Panc1 (cell line): ENCODE results near the gene TBC1D22A. TPM values are rescaled to one million over a fixed set of nuclear protein-coding genes. Genes with fewer than 3 reads are reported as not detected.

Experiments used
- ATAC-seq: fragments of 200-7000 bp; cut with Tn5 transposase; 2 replicates; pipeline ENCODE4 v1.9.1; 2020; ENCODE audit warnings: mild to moderate bottlenecking, moderate library complexity
- BruUV-seq: library from RNA; stranded (reverse); fragments of 400-500 nt; replicated peaks from 2 replicates; lab custom pipeline; 2021; lab: Mats Ljungman, UMichigan
- CTCF ChIA-PET: fragments of 300-600 bp; sonication (Branson Sonifier 250); formaldehyde crosslinking; loops from one replicate; lab custom pipeline; 2022; ENCODE audit warnings: antibody characterized with exemption; lab: Charles Lee
- POLR2A ChIA-PET: fragments of 300-600 bp; sonication (Branson Sonifier 250); formaldehyde crosslinking; loops from one replicate; lab custom pipeline; 2022; ENCODE audit warnings: antibody characterized with exemption; lab: Charles Lee
- DNase-seq: peaks from one replicate; pipeline ENCODE4 v3.0.0-alpha.2; 2010; ENCODE audit warnings: low read depth, low spot score
- H3K27ac ChIP-seq: 2 replicates; pipeline ENCODE4 v1.5.1; 2011; ENCODE audit warnings: mild to moderate bottlenecking, low read length, inconsistent platforms
- H3K27me3 ChIP-seq: fragments of 200-500 bp; sonication (Bioruptor generic); 2 replicates; pipeline ENCODE4 v1.6.0; 2014; ENCODE audit warnings: low read length, inconsistent platforms; ENCODE audit not compliant: control insufficient read depth, insufficient read depth
- H3K36me3 ChIP-seq: fragments of 200-500 bp; sonication (Bioruptor generic); 2 replicates; pipeline ENCODE4 v1.5.1; 2014; ENCODE audit warnings: inconsistent platforms, mild to moderate bottlenecking, low read length, moderate library complexity; ENCODE audit not compliant: control insufficient read depth, insufficient read depth
- H3K4me1 ChIP-seq: 2 replicates; pipeline ENCODE4 v1.5.1; 2011; ENCODE audit warnings: inconsistent platforms, mild to moderate bottlenecking, low read length, moderate library complexity; ENCODE audit not compliant: control insufficient read depth, insufficient read depth
- H3K4me3 ChIP-seq, 2 experiments: 2 replicates each; pipeline ENCODE4 v1.5.1; 2011 to 2012; ENCODE audit warnings: low read depth in 2 of 2, low read length in 2 of 2, mild to moderate bottlenecking in 2 of 2, inconsistent platforms in 1 of 2, moderate library complexity in 1 of 2
- H3K9me3 ChIP-seq: fragments of 200-500 bp; sonication (Bioruptor generic); 2 replicates; pipeline ENCODE4 v1.5.1; 2014; ENCODE audit warnings: low read depth, mild to moderate bottlenecking, inconsistent platforms, low read length, moderate library complexity; ENCODE audit not compliant: control insufficient read depth, insufficient read depth
- POLR2AphosphoS5 ChIP-seq: IDR thresholded peaks from 2 replicates; pipeline ENCODE4 v1.6.1; 2012; ENCODE audit warnings: mild to moderate bottlenecking, low read depth, low read length, moderate library complexity
- SIN3A ChIP-seq: IDR thresholded peaks from 2 replicates; pipeline ENCODE4 v1.6.1; 2012; ENCODE audit warnings: low read depth, mild to moderate bottlenecking, low read length, moderate library complexity, borderline replicate concordance; ENCODE audit not compliant: insufficient read depth
- TCF7L2 ChIP-seq: IDR thresholded peaks from 2 replicates; pipeline ENCODE4 v1.6.1; 2011; ENCODE audit warnings: mild to moderate bottlenecking, low read depth, low read length, inconsistent platforms
- in situ Hi-C: cut with HindIII; loops from 2 replicates; pipeline ENCODE4 v1.10.0; 2016; ENCODE audit warnings: low sequenced_read_pairs, low pct_unique_long_range_greater_than_20kb
- intact Hi-C: fragments of 100-400 bp; cut with micrococcal nuclease; formaldehyde crosslinking; loops from one replicate; pipeline ENCODE4 v1.10.0; 2022; ENCODE audit not compliant: unreplicated experiment
- total RNA-seq: library from RNA; stranded (reverse); gene quantifications from one replicate; pipeline ENCODE4 v1.2.1, GENCODE V29; 2021; ENCODE audit not compliant: unreplicated experiment
- TF ChIP-seq, protein P1 (sequence below), 2 experiments: IDR thresholded peaks; 2 replicates each; pipeline ENCODE4 v1.6.1; 2011 to 2012; ENCODE audit warnings: low read depth in 2 of 2, control low read depth in 1 of 2, low read length in 1 of 2, mild to moderate bottlenecking in 1 of 2, moderate library complexity in 1 of 2; ENCODE audit not compliant: insufficient read depth in 1 of 2
- TF ChIP-seq, protein P2 (sequence below): fragments of 450-650 bp; IDR thresholded peaks from 2 replicates; pipeline ENCODE4 v1.5.1; 2017; ENCODE audit warnings: mild to moderate bottlenecking

Gene TBC1D22A
- total RNA-seq, 1 experiment from 2014 or later, result 28.7 TPM

DNA sequence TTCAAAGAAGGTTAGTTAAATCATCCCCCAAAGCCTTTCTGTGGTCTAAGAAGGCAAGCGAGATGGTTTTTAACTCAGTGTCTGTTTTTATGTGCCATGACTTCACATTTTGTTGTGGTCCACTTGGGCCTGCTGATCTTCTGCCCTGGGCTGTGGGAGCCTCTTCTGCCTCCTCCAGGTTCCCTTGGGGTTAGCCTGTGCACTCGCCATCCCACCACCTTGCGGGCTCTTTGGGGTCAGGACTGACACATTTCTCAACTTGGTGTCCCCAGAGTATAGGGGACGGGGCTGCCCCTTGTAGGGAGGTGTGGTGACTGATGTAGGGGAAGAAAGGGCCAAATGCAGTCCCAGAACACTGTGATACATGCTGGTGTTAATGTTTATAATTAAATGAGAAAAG is 207.0 kb downstream of the TBC1D22A start:
- BruUV-seq, result no TSS peak
- H3K4me1 ChIP-seq, result no peaks in the 10 kb centered on the region
- no peaks in the 10 kb centered on the region for H3K9me3 ChIP-seq
- no peak overlapping the region for H3K27ac ChIP-seq
- ChIA-PET POLR2A (no interaction called here), CTCF (no interaction called here)
- intact Hi-C loops (no loop called here), in situ Hi-C loops (no loop called here)
- ATAC-seq (no peak), DNase-seq (no peak)
- no peak overlapping the region for H3K4me3 ChIP-seq
- no peaks in the 10 kb centered on the region for H3K27me3 ChIP-seq
- TF ChIP-seq, protein P1, sequence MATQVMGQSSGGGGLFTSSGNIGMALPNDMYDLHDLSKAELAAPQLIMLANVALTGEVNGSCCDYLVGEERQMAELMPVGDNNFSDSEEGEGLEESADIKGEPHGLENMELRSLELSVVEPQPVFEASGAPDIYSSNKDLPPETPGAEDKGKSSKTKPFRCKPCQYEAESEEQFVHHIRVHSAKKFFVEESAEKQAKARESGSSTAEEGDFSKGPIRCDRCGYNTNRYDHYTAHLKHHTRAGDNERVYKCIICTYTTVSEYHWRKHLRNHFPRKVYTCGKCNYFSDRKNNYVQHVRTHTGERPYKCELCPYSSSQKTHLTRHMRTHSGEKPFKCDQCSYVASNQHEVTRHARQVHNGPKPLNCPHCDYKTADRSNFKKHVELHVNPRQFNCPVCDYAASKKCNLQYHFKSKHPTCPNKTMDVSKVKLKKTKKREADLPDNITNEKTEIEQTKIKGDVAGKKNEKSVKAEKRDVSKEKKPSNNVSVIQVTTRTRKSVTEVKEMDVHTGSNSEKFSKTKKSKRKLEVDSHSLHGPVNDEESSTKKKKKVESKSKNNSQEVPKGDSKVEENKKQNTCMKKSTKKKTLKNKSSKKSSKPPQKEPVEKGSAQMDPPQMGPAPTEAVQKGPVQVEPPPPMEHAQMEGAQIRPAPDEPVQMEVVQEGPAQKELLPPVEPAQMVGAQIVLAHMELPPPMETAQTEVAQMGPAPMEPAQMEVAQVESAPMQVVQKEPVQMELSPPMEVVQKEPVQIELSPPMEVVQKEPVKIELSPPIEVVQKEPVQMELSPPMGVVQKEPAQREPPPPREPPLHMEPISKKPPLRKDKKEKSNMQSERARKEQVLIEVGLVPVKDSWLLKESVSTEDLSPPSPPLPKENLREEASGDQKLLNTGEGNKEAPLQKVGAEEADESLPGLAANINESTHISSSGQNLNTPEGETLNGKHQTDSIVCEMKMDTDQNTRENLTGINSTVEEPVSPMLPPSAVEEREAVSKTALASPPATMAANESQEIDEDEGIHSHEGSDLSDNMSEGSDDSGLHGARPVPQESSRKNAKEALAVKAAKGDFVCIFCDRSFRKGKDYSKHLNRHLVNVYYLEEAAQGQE (IDR thresholded peaks at IDR 0.05; ENCODE audit: insufficient read depth in 1 of 2, low read depth in 2 of 2, low read length in 1 of 2), result no peak
- TF ChIP-seq, protein P2, sequence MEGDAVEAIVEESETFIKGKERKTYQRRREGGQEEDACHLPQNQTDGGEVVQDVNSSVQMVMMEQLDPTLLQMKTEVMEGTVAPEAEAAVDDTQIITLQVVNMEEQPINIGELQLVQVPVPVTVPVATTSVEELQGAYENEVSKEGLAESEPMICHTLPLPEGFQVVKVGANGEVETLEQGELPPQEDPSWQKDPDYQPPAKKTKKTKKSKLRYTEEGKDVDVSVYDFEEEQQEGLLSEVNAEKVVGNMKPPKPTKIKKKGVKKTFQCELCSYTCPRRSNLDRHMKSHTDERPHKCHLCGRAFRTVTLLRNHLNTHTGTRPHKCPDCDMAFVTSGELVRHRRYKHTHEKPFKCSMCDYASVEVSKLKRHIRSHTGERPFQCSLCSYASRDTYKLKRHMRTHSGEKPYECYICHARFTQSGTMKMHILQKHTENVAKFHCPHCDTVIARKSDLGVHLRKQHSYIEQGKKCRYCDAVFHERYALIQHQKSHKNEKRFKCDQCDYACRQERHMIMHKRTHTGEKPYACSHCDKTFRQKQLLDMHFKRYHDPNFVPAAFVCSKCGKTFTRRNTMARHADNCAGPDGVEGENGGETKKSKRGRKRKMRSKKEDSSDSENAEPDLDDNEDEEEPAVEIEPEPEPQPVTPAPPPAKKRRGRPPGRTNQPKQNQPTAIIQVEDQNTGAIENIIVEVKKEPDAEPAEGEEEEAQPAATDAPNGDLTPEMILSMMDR, result no peak
- TF ChIP-seq SIN3A, result no peak
- TF ChIP-seq TCF7L2, result no peak
- TF ChIP-seq POLR2AphosphoS5, result no peak
- peaks cover 2% of the 10 kb centered on the region; the same call in 1 of the 2 replicates for H3K36me3 ChIP-seq

- Histone ChIP-seq H3K27me3 (no peaks in the 10 kb centered on the region), H3K4me3 (no peak overlapping the region), H3K9me3 (no peaks in the 10 kb centered on the region), H3K4me1 (no peaks in the 10 kb centered on the region), H3K27ac (no peak overlapping the region), H3K36me3 (peaks cover 2% of the 10 kb centered on the region; the same call in 1 of the 2 replicates)
- intact Hi-C loops, result no loop called here
- no TSS peak for BruUV-seq
- TF ChIP-seq, protein P1 (IDR thresholded peaks at IDR 0.05; ENCODE audit: insufficient read depth in 1 of 2, low read depth in 2 of 2, low read length in 1 of 2), result no peak
- no peak for TF ChIP-seq SIN3A
- TF ChIP-seq POLR2AphosphoS5, result no peak
- TF ChIP-seq TCF7L2, result no peak
- TF ChIP-seq, protein P2, result no peak
- no peak for DNase-seq
- POLR2A ChIA-PET, result no interaction called here
- CTCF ChIA-PET, result no interaction called here
- ATAC-seq, result no peak
- in situ Hi-C loops, result no loop called here
Observed at GRCh38 chr22:46969961-46970360, 207.5 kb downstream of the TBC1D22A start.
